T follicular helper cell (primary cell): ENCODE measurements around the gene PSMA4.
"Not testable (repeated sequence)": the region's sequence is repeated elsewhere in the genome, so short reads cannot be mapped to it uniquely, and the experiment has no call there.

ENCODE experiments used
- DNase-seq: peaks from one replicate; pipeline ENCODE4 v3.0.0-alpha.2; 2020; ENCODE audit warnings: low read depth

The PSMA4 gene

GRCh38 chr15:78551902-78552301 lies 11.7 kb downstream of the PSMA4 start:
- no peak for DNase-seq

- no peak for DNase-seq
Measured at GRCh38 chr15:78552597-78552996, 12.4 kb downstream of the PSMA4 start.

- DNase-seq: not testable (repeated sequence)
Measured at GRCh38 chr15:78560201-78560600, 20.0 kb downstream of the PSMA4 start.

- DNase-seq: no peak
Measured at GRCh38 chr15:78561490-78561889, 21.2 kb downstream of the PSMA4 start.

GRCh38 chr15:78563092-78563491 lies 22.8 kb downstream of the PSMA4 start:
- DNase-seq: no peak

GRCh38 chr15:78564743-78565096 lies 24.5 kb downstream of the PSMA4 start:
- DNase-seq: no peak

GRCh38 chr15:78565097-78565950 lies 25.1 kb downstream of the PSMA4 start, which contains the start of gene CHRNA5:
TSS of gene CHRNA5 (plus strand) at chr15:78565520. CDS start at chr15:78565720, 200 bp downstream.
- DNase-seq: peak; percentile 44

GRCh38 chr15:78565951-78566774 lies 25.9 kb downstream of the PSMA4 start:
- no peak for DNase-seq

- DNase-seq: no peak
Measured at GRCh38 chr15:78567531-78567930, 27.3 kb downstream of the PSMA4 start.

- DNase-seq: no peak
Measured at GRCh38 chr15:78570710-78571109, 30.5 kb downstream of the PSMA4 start.

GRCh38 chr15:78571382-78571781 lies 31.1 kb downstream of the PSMA4 start:
- DNase-seq: no peak

- no peak for DNase-seq
Measured at GRCh38 chr15:78573416-78573815, 33.2 kb downstream of the PSMA4 start.

GRCh38 chr15:78574944-78575343 lies 34.7 kb downstream of the PSMA4 start:
- DNase-seq: no peak

GRCh38 chr15:78597583-78597982 lies 57.3 kb downstream of the PSMA4 start:
- DNase-seq: no peak

GRCh38 chr15:78598348-78598747 lies 58.1 kb downstream of the PSMA4 start:
- DNase-seq: no peak

- DNase-seq: no peak
Measured at GRCh38 chr15:78599189-78599588, 58.9 kb downstream of the PSMA4 start.
